ENCODE results near the gene ZFYVE9. TPM values are rescaled to one million over a fixed set of nuclear protein-coding genes. Genes with fewer than 3 reads are reported as not detected.

The ZFYVE9 gene
- total RNA-seq, 1 experiment from 2014 or later, result 28.4 TPM

GRCh38 chr1:52358851-52359497 is 217.1 kb downstream of the ZFYVE9 start:
- H2AFZ ChIP-seq (ENCODE audit: low read length), result no peak overlapping the region
- H3K27ac ChIP-seq (ENCODE audit: insufficient read length, low read depth, low read length), result no peak overlapping the region
- no peak overlapping the region for H3K56ac ChIP-seq (ENCODE audit: insufficient read length, low read depth, low read length)
- no peak overlapping the region for H2BK5ac ChIP-seq (ENCODE audit: insufficient read length, low read length)
- no peak overlapping the region for H3K4me3 Mint-ChIP-seq
- peaks cover 46 to 94% (median 88%) of the 10 kb centered on the region in 3 experiments for H3K36me3 Mint-ChIP-seq (ENCODE audit: insufficient read depth in 1 of 3, low read depth in 3 of 3)
- no peak overlapping the region for H2BK120ac ChIP-seq (ENCODE audit: low read depth, low read length, poor library complexity, severe bottlenecking)
- no peak overlapping the region for H2BK20ac ChIP-seq (ENCODE audit: low read depth, low read length, poor library complexity, severe bottlenecking)
- no peaks in the 10 kb centered on the region for H3K9me3 Mint-ChIP-seq
- TF ChIP-seq, protein P1, sequence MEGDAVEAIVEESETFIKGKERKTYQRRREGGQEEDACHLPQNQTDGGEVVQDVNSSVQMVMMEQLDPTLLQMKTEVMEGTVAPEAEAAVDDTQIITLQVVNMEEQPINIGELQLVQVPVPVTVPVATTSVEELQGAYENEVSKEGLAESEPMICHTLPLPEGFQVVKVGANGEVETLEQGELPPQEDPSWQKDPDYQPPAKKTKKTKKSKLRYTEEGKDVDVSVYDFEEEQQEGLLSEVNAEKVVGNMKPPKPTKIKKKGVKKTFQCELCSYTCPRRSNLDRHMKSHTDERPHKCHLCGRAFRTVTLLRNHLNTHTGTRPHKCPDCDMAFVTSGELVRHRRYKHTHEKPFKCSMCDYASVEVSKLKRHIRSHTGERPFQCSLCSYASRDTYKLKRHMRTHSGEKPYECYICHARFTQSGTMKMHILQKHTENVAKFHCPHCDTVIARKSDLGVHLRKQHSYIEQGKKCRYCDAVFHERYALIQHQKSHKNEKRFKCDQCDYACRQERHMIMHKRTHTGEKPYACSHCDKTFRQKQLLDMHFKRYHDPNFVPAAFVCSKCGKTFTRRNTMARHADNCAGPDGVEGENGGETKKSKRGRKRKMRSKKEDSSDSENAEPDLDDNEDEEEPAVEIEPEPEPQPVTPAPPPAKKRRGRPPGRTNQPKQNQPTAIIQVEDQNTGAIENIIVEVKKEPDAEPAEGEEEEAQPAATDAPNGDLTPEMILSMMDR (conservative IDR thresholded peaks at IDR 0.05), result no peak
- H3K27me3 ChIP-seq (ENCODE audit: insufficient read depth, low read length), result no peaks in the 10 kb centered on the region
- H3K4me1 Mint-ChIP-seq, result no peaks in the 10 kb centered on the region
- no peak overlapping the region for H2BK12ac ChIP-seq (ENCODE audit: insufficient read length, low read depth, low read length)
- no peaks in the 10 kb centered on the region for H3K4me1 ChIP-seq (ENCODE audit: insufficient read depth, low read length)
- H3K4me2 ChIP-seq (ENCODE audit: insufficient read depth, insufficient read length, low read length), result no peak overlapping the region
- no peak overlapping the region for H3K23ac ChIP-seq (ENCODE audit: insufficient read length, low read depth, low read length)
- no peak overlapping the region for H4K8ac ChIP-seq (replicated peaks; ENCODE audit: insufficient read length, low read depth, low read length)
- no peak overlapping the region for H3K4ac ChIP-seq (ENCODE audit: low read depth, low read length)
- no peaks in the 10 kb centered on the region for H3K79me2 ChIP-seq (ENCODE audit: insufficient read depth, low read length)
- H3K9ac ChIP-seq (ENCODE audit: extremely low read depth, insufficient read length, low read length), result no peak overlapping the region
- H4K5ac ChIP-seq (ENCODE audit: insufficient read length, low read depth, low read length), result no peak overlapping the region
- no peaks in the 10 kb centered on the region for H3K9me3 ChIP-seq (ENCODE audit: control insufficient read depth, low read depth, low read length)
- no peak overlapping the region; a peak in 1 of 7 replicates for H3K27ac Mint-ChIP-seq
- H2AK5ac ChIP-seq (ENCODE audit: insufficient read length, low read length), result no peak overlapping the region
- WGBS (ENCODE audit: extremely low coverage, insufficient read length, low lambda C conversion rate), result no CpG with 5 or more reads among the region's 18 CpGs
- no peaks in the 10 kb centered on the region for H3K79me1 ChIP-seq (ENCODE audit: insufficient read depth, low read depth, low read length, poor library complexity, severe bottlenecking)
- H3T11ph ChIP-seq (ENCODE audit: low read length), result no peak overlapping the region
- H3K18ac ChIP-seq (ENCODE audit: insufficient read length, low read depth, low read length), result no peak overlapping the region
- no peaks in the 10 kb centered on the region for H3K23me2 ChIP-seq (ENCODE audit: insufficient read length, low read depth, low read length, poor library complexity, severe bottlenecking)
- no peak for DNase-seq
- no peak overlapping the region for H3K14ac ChIP-seq (ENCODE audit: insufficient read depth, low read length)
- H4K91ac ChIP-seq (ENCODE audit: insufficient read length, low read depth, low read length), result no peak overlapping the region
- H2BK15ac ChIP-seq (ENCODE audit: low read depth, low read length), result no peak overlapping the region
- H4K20me1 ChIP-seq (ENCODE audit: control insufficient read depth, insufficient read depth, insufficient read length), result no peaks in the 10 kb centered on the region
- H3K27me3 Mint-ChIP-seq (ENCODE audit: low read depth), result no peaks in the 10 kb centered on the region
